ENCODE data around the gene NRP2. TPM values are rescaled to one million over a fixed set of nuclear protein-coding genes. Genes with fewer than 3 reads are reported as not detected.

Gene NRP2
- total RNA-seq, 4 donors from 2014 or later: 35.9 to 156 (median 114) TPM

DNA sequence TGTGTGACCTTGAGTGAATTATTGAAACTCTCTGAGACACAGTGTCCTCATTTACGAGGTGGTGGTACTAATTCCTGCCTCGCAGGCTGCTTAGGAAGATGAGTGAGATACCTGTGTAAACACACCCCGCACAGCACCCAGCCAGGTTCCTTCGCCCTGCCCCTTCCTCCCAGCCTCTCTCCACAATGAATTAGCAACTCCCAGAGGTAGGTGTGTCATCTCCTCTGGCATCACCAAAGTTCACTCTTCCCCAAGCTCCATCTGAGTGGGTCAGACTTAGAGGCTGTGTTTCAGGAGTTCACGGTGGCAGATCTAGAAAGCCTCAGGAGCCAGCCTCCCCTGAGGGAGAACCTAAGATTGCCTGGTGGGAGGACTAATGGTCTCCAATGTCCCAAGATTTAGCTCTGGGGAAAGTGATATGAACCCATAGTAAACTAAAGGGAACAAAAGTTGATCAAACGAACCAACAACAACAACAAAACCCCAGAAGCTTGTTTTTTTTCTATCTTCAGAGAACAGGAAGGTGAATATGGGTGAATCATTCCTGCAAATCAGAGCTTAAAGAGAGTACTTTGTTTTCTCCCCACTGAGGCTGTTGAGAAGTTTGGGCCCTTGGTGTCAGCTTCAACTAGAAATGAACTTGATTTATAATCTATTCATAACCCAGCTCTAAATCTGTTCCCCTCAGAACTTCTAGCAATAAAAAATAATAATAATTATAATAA is 44.4 kb upstream of the NRP2 start:
- TF ChIP-seq, protein P1, sequence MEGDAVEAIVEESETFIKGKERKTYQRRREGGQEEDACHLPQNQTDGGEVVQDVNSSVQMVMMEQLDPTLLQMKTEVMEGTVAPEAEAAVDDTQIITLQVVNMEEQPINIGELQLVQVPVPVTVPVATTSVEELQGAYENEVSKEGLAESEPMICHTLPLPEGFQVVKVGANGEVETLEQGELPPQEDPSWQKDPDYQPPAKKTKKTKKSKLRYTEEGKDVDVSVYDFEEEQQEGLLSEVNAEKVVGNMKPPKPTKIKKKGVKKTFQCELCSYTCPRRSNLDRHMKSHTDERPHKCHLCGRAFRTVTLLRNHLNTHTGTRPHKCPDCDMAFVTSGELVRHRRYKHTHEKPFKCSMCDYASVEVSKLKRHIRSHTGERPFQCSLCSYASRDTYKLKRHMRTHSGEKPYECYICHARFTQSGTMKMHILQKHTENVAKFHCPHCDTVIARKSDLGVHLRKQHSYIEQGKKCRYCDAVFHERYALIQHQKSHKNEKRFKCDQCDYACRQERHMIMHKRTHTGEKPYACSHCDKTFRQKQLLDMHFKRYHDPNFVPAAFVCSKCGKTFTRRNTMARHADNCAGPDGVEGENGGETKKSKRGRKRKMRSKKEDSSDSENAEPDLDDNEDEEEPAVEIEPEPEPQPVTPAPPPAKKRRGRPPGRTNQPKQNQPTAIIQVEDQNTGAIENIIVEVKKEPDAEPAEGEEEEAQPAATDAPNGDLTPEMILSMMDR (IDR thresholded peaks at IDR 0.05): no peak
- TF ChIP-seq POLR2A (IDR thresholded peaks at IDR 0.05): no peak
- Histone ChIP-seq H3K4me1 (peaks cover 0 to 4% of the 10 kb centered on the region in 2 donors), H3K9me3 (no peaks in the 10 kb centered on the region), H3K36me3 (no peaks in the 10 kb centered on the region), H3K4me3 (no peak overlapping the region), H3K27ac (no peak overlapping the region), H3K27me3 (no peaks in the 10 kb centered on the region)
- intact Hi-C loops (cut with DNase I; ENCODE audit: low total_unique reads): no loop called here
- DNase-seq: no peak

DNA sequence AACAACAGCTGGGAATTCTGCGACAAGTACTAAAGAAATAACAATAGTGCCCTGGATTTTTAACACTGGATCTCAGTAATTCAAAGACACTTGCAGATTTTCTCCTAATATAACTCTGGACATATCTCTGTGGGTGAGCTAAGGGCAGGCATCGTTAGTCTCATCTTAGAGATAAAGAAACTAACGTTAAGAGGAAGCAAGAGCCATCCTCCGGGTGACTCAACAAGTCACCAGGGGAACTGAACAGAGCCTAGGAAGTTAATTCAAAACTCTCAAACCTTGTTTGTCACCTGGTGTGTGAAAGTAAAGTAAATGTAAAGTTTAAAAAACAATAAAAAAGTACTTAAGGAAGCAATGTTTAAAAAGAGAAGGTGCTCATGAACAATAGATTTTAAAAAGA is 41.6 kb upstream of the NRP2 start:
- TF ChIP-seq, protein P1 (IDR thresholded peaks at IDR 0.05): no peak
- no peak for TF ChIP-seq POLR2A (IDR thresholded peaks at IDR 0.05)
- intact Hi-C loops (cut with DNase I; ENCODE audit: low total_unique reads): loop anchor here (10.0 kb wide), 1 partner anchor 276 kb away; no protein-coding TSS in a partner anchor
- H3K27ac ChIP-seq: no peak overlapping the region
- H3K36me3 ChIP-seq: no peaks in the 10 kb centered on the region
- no peaks in the 10 kb centered on the region for H3K9me3 ChIP-seq
- DNase-seq: no peak
- H3K4me3 ChIP-seq: no peak overlapping the region
- H3K27me3 ChIP-seq: no peaks in the 10 kb centered on the region
- peaks cover 0 to 4% of the 10 kb centered on the region in 2 donors for H3K4me1 ChIP-seq

DNA sequence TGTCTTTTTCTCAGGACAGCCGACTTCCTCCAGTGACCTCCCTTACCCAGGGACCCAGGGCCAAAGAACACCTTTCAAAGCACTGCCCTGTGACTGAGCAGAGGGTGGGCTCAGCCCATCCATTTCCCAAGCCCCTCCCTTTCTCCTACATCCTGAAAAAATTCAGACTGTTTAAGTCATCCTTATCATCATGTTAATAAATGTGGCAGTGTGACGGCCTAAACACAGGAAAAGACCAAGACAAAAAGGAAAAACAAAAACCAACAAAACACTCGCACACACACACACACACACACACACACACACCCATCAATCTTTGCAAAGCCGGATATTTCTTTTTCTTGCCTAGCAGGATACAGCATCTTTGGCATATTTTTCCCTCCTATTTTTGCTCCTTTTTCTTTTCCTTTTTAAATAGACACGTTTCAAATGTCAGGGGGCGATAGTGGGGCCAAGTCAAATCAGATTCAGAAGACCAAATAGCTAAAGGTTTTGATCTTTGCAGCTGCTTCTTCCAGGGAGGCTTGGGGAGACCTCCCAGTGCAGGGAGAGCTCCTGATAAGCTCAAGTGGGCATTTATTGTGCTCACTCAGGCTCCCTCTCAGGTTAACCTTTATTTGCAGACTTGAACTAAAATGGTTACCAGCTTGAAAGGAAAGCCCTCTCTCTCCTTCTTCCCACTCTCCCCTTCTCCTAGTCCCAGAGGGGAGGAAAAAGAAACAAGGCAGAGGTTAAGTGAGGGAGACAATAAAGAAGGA is 39.5 kb upstream of the NRP2 start:
- no peak for DNase-seq
- H3K27me3 ChIP-seq: no peaks in the 10 kb centered on the region
- intact Hi-C loops (cut with DNase I; ENCODE audit: low total_unique reads): loop anchor here (10.0 kb wide), 1 partner anchor 278 kb away; no protein-coding TSS in a partner anchor

DNA sequence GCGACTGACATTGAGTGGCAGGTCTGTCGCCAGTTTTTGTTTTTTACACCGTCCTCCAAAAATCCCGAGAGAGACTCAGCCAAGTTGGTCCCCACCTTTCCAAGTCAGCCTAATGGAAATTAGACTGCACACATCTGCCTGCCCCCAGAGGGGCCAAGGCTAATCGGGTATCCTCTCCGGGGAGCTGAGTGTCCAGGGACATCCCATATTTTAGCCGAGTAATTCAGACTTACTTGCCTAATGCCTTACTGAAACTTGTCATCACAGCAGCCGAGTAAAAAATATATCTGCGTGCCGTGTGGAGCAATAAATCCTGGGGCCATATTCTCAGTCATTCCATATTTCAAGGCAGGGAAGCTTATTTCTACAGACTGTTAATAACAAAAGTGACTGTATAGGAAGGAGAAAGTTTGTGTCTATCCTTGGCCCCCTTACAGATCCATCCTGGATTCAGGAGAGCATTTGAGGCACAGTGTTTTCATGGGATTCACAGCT is 38.9 kb upstream of the NRP2 start:
- Histone ChIP-seq H3K36me3 (no peaks in the 10 kb centered on the region), H3K9me3 (no peaks in the 10 kb centered on the region), H3K27ac (peak overlapping the region in 1 of 2 donors; percentile 17), H3K4me3 (no peak overlapping the region), H3K4me1 (peaks cover 0 to 3% of the 10 kb centered on the region in 2 donors), H3K27me3 (no peaks in the 10 kb centered on the region)
- intact Hi-C loops (cut with DNase I; ENCODE audit: low total_unique reads): loop anchor here (10.0 kb wide), 1 partner anchor 279 kb away; no protein-coding TSS in a partner anchor
- no peak for TF ChIP-seq POLR2A (IDR thresholded peaks at IDR 0.05)
- TF ChIP-seq, protein P1 (IDR thresholded peaks at IDR 0.05): no peak
- DNase-seq: no peak

More for the DNA sequence above, 39.5 kb upstream of the NRP2 start:
- no peak for TF ChIP-seq POLR2A (IDR thresholded peaks at IDR 0.05)
- TF ChIP-seq, protein P1 (IDR thresholded peaks at IDR 0.05): no peak
- Histone ChIP-seq H3K27ac (peak overlapping the region in 1 of 2 donors; percentile 17), H3K4me1 (peaks cover 0 to 4% of the 10 kb centered on the region in 2 donors), H3K9me3 (no peaks in the 10 kb centered on the region), H3K4me3 (no peak overlapping the region), H3K36me3 (no peaks in the 10 kb centered on the region)
